IMR-90 (cell line): ENCODE data around the gene LAMA5. TPM values are rescaled to one million over a fixed set of nuclear protein-coding genes. Genes with fewer than 3 reads are reported as not detected.

Source experiments
- ATAC-seq: fragments of 200-7000 bp; cut with Tn5 transposase; 2 replicates; pipeline ENCODE4 v1.9.1; 2020; ENCODE audit warnings: low read depth, mild to moderate bottlenecking, moderate library complexity
- BruUV-seq: library from RNA; stranded (reverse); fragments of 400-500 nt; replicated peaks from 2 replicates; lab custom pipeline; 2021; lab: Mats Ljungman, UMichigan
- CTCF ChIA-PET: fragments of 300-600 bp; formaldehyde crosslinking; extraction: SDS; loops from one replicate; lab custom pipeline; 2021; ENCODE audit warnings: antibody characterized with exemption; lab: Yijun Ruan, JAX
- POLR2A ChIA-PET: fragments of 300-600 bp; sonication (Branson Sonifier 250); formaldehyde crosslinking; loops from one replicate; lab custom pipeline; 2022; ENCODE audit warnings: antibody characterized with exemption; ENCODE audit not compliant: unreplicated experiment; lab: Charles Lee
- DNase-seq: peaks from one replicate; pipeline ENCODE4 v3.0.0; 2013
- H2AFZ ChIP-seq: replicated peaks from 2 replicates; pipeline ENCODE3; 2013; ENCODE audit warnings: low read length, mild to moderate bottlenecking; ENCODE audit not compliant: poor library complexity
- H2AK5ac ChIP-seq: 2 replicates; pipeline ENCODE4 v1.6.1; 2013; ENCODE audit warnings: low read depth, low read length, inconsistent platforms
- H2AK9ac ChIP-seq: replicated peaks from 2 replicates; pipeline ENCODE3; 2013; ENCODE audit warnings: mild to moderate bottlenecking, low read depth, low read length, moderate library complexity; ENCODE audit not compliant: poor library complexity
- H2BK120ac ChIP-seq: 2 replicates; pipeline ENCODE4 v1.6.1; 2013; ENCODE audit warnings: low read depth, low read length, inconsistent platforms
- H2BK15ac ChIP-seq: 3 replicates; pipeline ENCODE4 v1.6.1; 2013; ENCODE audit warnings: low read depth, low read length, inconsistent platforms
- H2BK20ac ChIP-seq: 2 replicates; pipeline ENCODE4 v1.6.1; 2013; ENCODE audit warnings: low read depth, mild to moderate bottlenecking, inconsistent platforms, low read length, moderate library complexity
- H2BK5ac ChIP-seq: 2 replicates; pipeline ENCODE4 v1.6.1; 2013; ENCODE audit warnings: mild to moderate bottlenecking, low read depth, low read length, inconsistent platforms; ENCODE audit not compliant: poor library complexity, severe bottlenecking
- H3K14ac ChIP-seq: replicated peaks from 2 replicates; pipeline ENCODE4 v1.6.1; 2013; ENCODE audit warnings: low read depth, low read length, inconsistent platforms
- H3K18ac ChIP-seq: 2 replicates; pipeline ENCODE4 v1.6.1; 2013; ENCODE audit warnings: low read depth, low read length, control low read depth
- H3K23ac ChIP-seq: 2 replicates; pipeline ENCODE4 v1.6.1; 2013; ENCODE audit warnings: low read depth, low read length, inconsistent platforms
- H3K27ac ChIP-seq: 2 replicates; pipeline ENCODE4 v1.5.1; 2013; ENCODE audit warnings: mild to moderate bottlenecking, control low read depth, low read length; ENCODE audit not compliant: insufficient read depth
- H3K27me3 ChIP-seq: 2 replicates; pipeline ENCODE4 v1.6.1; 2013; ENCODE audit warnings: low read length; ENCODE audit not compliant: control insufficient read depth, insufficient read depth
- H3K36me3 ChIP-seq: 2 replicates; pipeline ENCODE4 v1.6.1; 2013; ENCODE audit warnings: low read length, mixed read lengths; ENCODE audit not compliant: control insufficient read depth, insufficient read depth
- H3K4ac ChIP-seq: 2 replicates; pipeline ENCODE4 v1.6.1; 2013; ENCODE audit warnings: low read depth, low read length, inconsistent platforms
- H3K4me1 ChIP-seq: 2 replicates; pipeline ENCODE4 v1.6.1; 2013; ENCODE audit warnings: low read length, mixed read lengths; ENCODE audit not compliant: control insufficient read depth, insufficient read depth
- H3K4me2 ChIP-seq: 2 replicates; pipeline ENCODE4 v1.6.1; 2013; ENCODE audit warnings: low read depth, mild to moderate bottlenecking, control low read depth, low read length, moderate library complexity
- H3K4me3 ChIP-seq: 2 replicates; pipeline ENCODE4 v1.5.1; 2013; ENCODE audit warnings: low read depth, mild to moderate bottlenecking, control low read depth, low read length, moderate library complexity; ENCODE audit not compliant: insufficient read depth
- H3K56ac ChIP-seq: 2 replicates; pipeline ENCODE4 v1.6.1; 2013; ENCODE audit warnings: low read length, inconsistent platforms; ENCODE audit not compliant: insufficient read depth; ENCODE audit errors: extremely low read depth
- H3K79me1 ChIP-seq, 2 experiments: 2 replicates each; pipeline ENCODE4 v1.6.1; 2013; ENCODE audit warnings: low read length in 2 of 2, inconsistent platforms in 1 of 2, low read depth in 1 of 2
- H3K9ac ChIP-seq: 2 replicates; pipeline ENCODE4 v1.6.1; 2013; ENCODE audit warnings: low read depth, low read length, control low read depth
- H3K9me1 ChIP-seq: 2 replicates; pipeline ENCODE4 v1.6.1; 2013; ENCODE audit warnings: low read length, inconsistent platforms; ENCODE audit not compliant: insufficient read depth
- H3K9me3 ChIP-seq: 2 replicates; pipeline ENCODE4 v1.6.1; 2013; ENCODE audit warnings: low read length; ENCODE audit not compliant: control insufficient read depth, insufficient read depth
- H4K20me1 ChIP-seq: 2 replicates; pipeline ENCODE4 v1.6.1; 2013; ENCODE audit warnings: low read length, inconsistent platforms; ENCODE audit not compliant: insufficient read depth
- H4K5ac ChIP-seq: 2 replicates; pipeline ENCODE4 v1.6.1; 2013; ENCODE audit warnings: mild to moderate bottlenecking, low read depth, low read length, control low read depth
- H4K8ac ChIP-seq, 2 experiments: 2 replicates each; pipeline ENCODE4 v1.6.1; 2013; ENCODE audit warnings: low read depth in 2 of 2, low read length in 2 of 2, control low read depth in 1 of 2, inconsistent platforms in 1 of 2
- H4K91ac ChIP-seq: 2 replicates; pipeline ENCODE4 v1.6.1; 2013; ENCODE audit warnings: low read depth, low read length, inconsistent platforms; ENCODE audit not compliant: insufficient read depth
- BHLHE40 ChIP-seq: fragments of 150-350 bp; IDR thresholded peaks from 2 replicates; pipeline ENCODE4 v1.6.1; 2016; ENCODE audit warnings: mild to moderate bottlenecking, low read depth, low read length
- CEBPB ChIP-seq: IDR thresholded peaks from 2 replicates; pipeline ENCODE4 v1.6.1; 2012; ENCODE audit warnings: low read depth, low read length, improper control_type of control experiment
- CHD1 ChIP-seq: IDR thresholded peaks from 2 replicates; pipeline ENCODE4 v1.6.1; 2012; ENCODE audit warnings: low read depth, low read length, improper control_type of control experiment
- CTCF ChIP-seq: conservative IDR thresholded peaks from 2 replicates; pipeline ENCODE4 v1.5.1; 2012; ENCODE audit warnings: mild to moderate bottlenecking, low read depth, low read length, improper control_type of control experiment
- FOS ChIP-seq: fragments of 150-350 bp; IDR thresholded peaks from 2 replicates; pipeline ENCODE4 v1.6.1; 2016; ENCODE audit warnings: low read depth, low read length
- MAFK ChIP-seq: IDR thresholded peaks from 2 replicates; pipeline ENCODE4 v1.6.1; 2012; ENCODE audit warnings: low read depth, low read length, improper control_type of control experiment
- MAZ ChIP-seq: IDR thresholded peaks from 2 replicates; pipeline ENCODE4 v1.6.1; 2012; ENCODE audit warnings: low read depth, mild to moderate bottlenecking, low read length, improper control_type of control experiment, moderate library complexity, borderline replicate concordance
- MXI1 ChIP-seq: IDR thresholded peaks from 2 replicates; pipeline ENCODE4 v1.6.1; 2012; ENCODE audit warnings: low read depth, mild to moderate bottlenecking, low read length, moderate library complexity, borderline replicate concordance
- NFE2L2 ChIP-seq: fragments of 150-350 bp; IDR thresholded peaks from 2 replicates; pipeline ENCODE4 v1.6.1; 2016; ENCODE audit warnings: low read depth, mild to moderate bottlenecking, low read length
- POLR2A ChIP-seq: IDR thresholded peaks from 2 replicates; pipeline ENCODE4 v1.6.1; 2012; ENCODE audit warnings: mild to moderate bottlenecking, low read depth, low read length
- RAD21 ChIP-seq: IDR thresholded peaks from 2 replicates; pipeline ENCODE4 v1.6.1; 2012; ENCODE audit warnings: low read length, improper control_type of control experiment
- RCOR1 ChIP-seq: IDR thresholded peaks from 2 replicates; pipeline ENCODE4 v1.6.1; 2012; ENCODE audit warnings: mild to moderate bottlenecking, low read length, improper control_type of control experiment; ENCODE audit not compliant: insufficient replicate concordance
- RFX5 ChIP-seq: IDR thresholded peaks from 2 replicates; pipeline ENCODE4 v1.8.0; 2012; ENCODE audit warnings: low read depth, mild to moderate bottlenecking, low read length, moderate library complexity
- SMC3 ChIP-seq: fragments of 150-350 bp; IDR thresholded peaks from 2 replicates; pipeline ENCODE4 v1.6.1; 2016; ENCODE audit warnings: low read depth, mild to moderate bottlenecking, antibody characterized with exemption, low read length, moderate library complexity
- USF2 ChIP-seq: fragments of 150-350 bp; IDR thresholded peaks from 2 replicates; pipeline ENCODE4 v1.6.1; 2017; ENCODE audit warnings: mild to moderate bottlenecking, antibody characterized with exemption, low read length, low read depth
- WGBS, 2 experiments: methylation state at CpG; one replicate each; pipeline versions ENCODE4 v1.1.5 to v1.1.7; 2013; ENCODE audit warnings: missing lambda C conversion rate in 2 of 2; ENCODE audit not compliant: insufficient read length in 1 of 2; ENCODE audit errors: extremely low coverage in 2 of 2; 5-methylcytosine and 5-hydroxymethylcytosine counted together
- dilution Hi-C: fragments of 300-500 bp; cut with HindIII; formaldehyde crosslinking; loops from one replicate; pipeline ENCODE4 v1.14.3; 2018; ENCODE audit warnings: low sequenced_read_pairs; ENCODE audit not compliant: unreplicated experiment
- in situ Hi-C: fragments of 300-500 bp; cut with MboI; formaldehyde crosslinking; loops from 3 replicates; pipeline ENCODE4 v1.14.3; 2019; ENCODE audit warnings: low sequenced_read_pairs, inconsistent platforms, mixed read lengths
- intact Hi-C: fragments of 100-400 bp; cut with micrococcal nuclease; formaldehyde crosslinking; loops from 2 replicates; pipeline ENCODE4 v1.10.0; 2022
- polyA plus RNA-seq, 3 experiments: library from polyadenylated mRNA; depleted of rRNA; stranded (reverse); fragments of >200 nt; gene quantifications; 2 replicates each; pipeline ENCODE4 v1.2.3, GENCODE V29; 2012; ENCODE audit warnings: low replicate concordance in 1 of 3
- total RNA-seq: library from RNA; depleted of rRNA; stranded (reverse); fragments of >200 nt; gene quantifications from 2 replicates; pipeline ENCODE4 v1.2.3, GENCODE V29; 2012
- TF ChIP-seq, protein P1 (sequence below): fragments of 150-350 bp; IDR thresholded peaks from 2 replicates; pipeline ENCODE4 v1.6.1; 2016; ENCODE audit warnings: low read depth, mild to moderate bottlenecking, low read length, moderate library complexity, borderline replicate concordance

LAMA5 gene
- total and polyA plus RNA-seq, 2 of the 4 experiments (the other 2 are of a cell fraction) = 0.90 to 7.3 TPM

GRCh38 chr20:62265365-62265764 lies 101.7 kb downstream of the LAMA5 start:
- no peak overlapping the region for H4K5ac ChIP-seq
- H2AK9ac ChIP-seq = no peak overlapping the region
- in situ Hi-C loops = no loop called here
- BruUV-seq = no TSS peak
- ChIA-PET POLR2A (no interaction called here), CTCF (no interaction called here)
- no peaks in the 10 kb centered on the region for H3K27me3 ChIP-seq
- H3K4ac ChIP-seq = no peak overlapping the region
- H3K9ac ChIP-seq = no peak overlapping the region
- DNase-seq (no peak), ATAC-seq (no peak)
- H2BK20ac ChIP-seq = no peak overlapping the region
- H2BK120ac ChIP-seq = no peak overlapping the region
- peaks cover 49% of the 10 kb centered on the region for H3K36me3 ChIP-seq
- H3K9me1 ChIP-seq = no peaks in the 10 kb centered on the region
- no peak overlapping the region for H3K56ac ChIP-seq
- H3K4me1 ChIP-seq = no peaks in the 10 kb centered on the region
- no peak overlapping the region for H3K14ac ChIP-seq
- H4K20me1 ChIP-seq = peaks cover 11% of the 10 kb centered on the region
- peaks cover 2% of the 10 kb centered on the region for H3K9me3 ChIP-seq
- no peak overlapping the region for H3K23ac ChIP-seq
- no peak overlapping the region for H3K18ac ChIP-seq
- intact Hi-C loops = no loop called here
- TF ChIP-seq MAZ (no peak), BHLHE40 (no peak), NFE2L2 (no peak), RAD21 (no peak), MXI1 (no peak), RFX5 (no peak), USF2 (no peak), POLR2A (no peak), MAFK (no peak), CEBPB (no peak), CTCF (no peak), CHD1 (no peak), FOS (no peak), SMC3 (no peak), RCOR1 (no peak)
- TF ChIP-seq, protein P1, sequence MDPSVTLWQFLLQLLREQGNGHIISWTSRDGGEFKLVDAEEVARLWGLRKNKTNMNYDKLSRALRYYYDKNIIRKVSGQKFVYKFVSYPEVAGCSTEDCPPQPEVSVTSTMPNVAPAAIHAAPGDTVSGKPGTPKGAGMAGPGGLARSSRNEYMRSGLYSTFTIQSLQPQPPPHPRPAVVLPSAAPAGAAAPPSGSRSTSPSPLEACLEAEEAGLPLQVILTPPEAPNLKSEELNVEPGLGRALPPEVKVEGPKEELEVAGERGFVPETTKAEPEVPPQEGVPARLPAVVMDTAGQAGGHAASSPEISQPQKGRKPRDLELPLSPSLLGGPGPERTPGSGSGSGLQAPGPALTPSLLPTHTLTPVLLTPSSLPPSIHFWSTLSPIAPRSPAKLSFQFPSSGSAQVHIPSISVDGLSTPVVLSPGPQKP = no peak
- no peak overlapping the region for H3K4me2 ChIP-seq
- peaks cover 21 to 25% of the 10 kb centered on the region in 2 experiments for H3K79me1 ChIP-seq
- H4K91ac ChIP-seq = no peak overlapping the region
- no peak overlapping the region for H4K8ac ChIP-seq
- no CpG with 5 or more reads among the region's 1 CpG for WGBS, 2 experiments
- H2AFZ ChIP-seq = no peak overlapping the region
- no peak overlapping the region for H3K27ac ChIP-seq
- dilution Hi-C loops = no loop called here
- no peak overlapping the region for H2BK5ac ChIP-seq
- H2BK15ac ChIP-seq = no peak overlapping the region
- no peak overlapping the region for H2AK5ac ChIP-seq
- no peak overlapping the region for H3K4me3 ChIP-seq
